Hematopoietic multipotent progenitor cell treated with erythropoietin and hydrocortisone succinate and interleukin-3 and kit ligand, for 6 days (in vitro differentiated cells): Measurements from ENCODE around the gene S100A2.

Source experiments
- DNase-seq: peaks from one replicate; pipeline ENCODE4 v3.0.0-alpha.2; 2015

Gene S100A2

GRCh38 chr1:153543736-153544135, 21.9 kb downstream of the S100A2 start:
- DNase-seq: no peak

DNA sequence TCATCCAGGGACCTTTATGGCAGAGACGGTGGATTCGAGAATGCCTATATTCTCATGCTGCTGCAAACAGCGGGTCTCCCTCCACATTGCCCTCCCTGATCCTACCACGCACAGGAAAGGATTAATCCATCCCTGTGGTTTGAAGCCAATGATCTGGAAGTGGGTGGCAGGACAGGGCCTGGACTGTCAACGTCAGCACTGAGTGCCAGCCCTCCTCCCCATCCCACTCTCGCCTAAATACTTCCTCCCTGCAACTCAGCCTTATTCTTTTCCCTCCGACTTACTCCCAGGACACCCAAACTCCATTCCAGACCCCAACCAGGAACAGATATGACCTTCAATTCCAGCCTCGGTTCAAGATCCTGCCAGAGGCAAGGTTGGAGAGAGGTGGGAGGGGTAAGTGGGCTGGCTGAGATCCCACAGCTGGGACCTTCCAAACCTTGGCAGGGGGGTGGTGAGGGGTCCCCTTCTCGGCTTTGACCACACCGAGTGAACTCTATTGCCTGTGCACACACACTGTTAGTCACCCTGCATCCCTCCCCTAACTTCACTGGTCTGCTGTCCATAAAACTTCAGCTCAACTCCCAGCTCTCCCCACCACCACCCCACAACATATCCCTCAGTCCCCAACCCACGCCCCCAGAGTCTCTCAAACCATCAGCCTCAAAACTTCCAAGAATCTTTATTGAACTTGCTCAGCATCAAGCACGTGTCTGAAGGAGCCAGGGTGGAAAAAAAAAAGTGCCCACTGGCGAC, 22.5 kb downstream of the S100A2 start:
- DNase-seq: no peak

- DNase-seq: no peak
These were observed 23.7 kb downstream of the S100A2 start for GRCh38 chr1:153541641-153542590.

- peak; percentile 69 for DNase-seq
These were observed 25.0 kb downstream of the S100A2 start, which contains the start of gene S100A5 for GRCh38 chr1:153540394-153541361. S100A5 (minus strand) TSS chr1:153540934; CDS start chr1:153540191, 743 bp downstream.

DNA sequence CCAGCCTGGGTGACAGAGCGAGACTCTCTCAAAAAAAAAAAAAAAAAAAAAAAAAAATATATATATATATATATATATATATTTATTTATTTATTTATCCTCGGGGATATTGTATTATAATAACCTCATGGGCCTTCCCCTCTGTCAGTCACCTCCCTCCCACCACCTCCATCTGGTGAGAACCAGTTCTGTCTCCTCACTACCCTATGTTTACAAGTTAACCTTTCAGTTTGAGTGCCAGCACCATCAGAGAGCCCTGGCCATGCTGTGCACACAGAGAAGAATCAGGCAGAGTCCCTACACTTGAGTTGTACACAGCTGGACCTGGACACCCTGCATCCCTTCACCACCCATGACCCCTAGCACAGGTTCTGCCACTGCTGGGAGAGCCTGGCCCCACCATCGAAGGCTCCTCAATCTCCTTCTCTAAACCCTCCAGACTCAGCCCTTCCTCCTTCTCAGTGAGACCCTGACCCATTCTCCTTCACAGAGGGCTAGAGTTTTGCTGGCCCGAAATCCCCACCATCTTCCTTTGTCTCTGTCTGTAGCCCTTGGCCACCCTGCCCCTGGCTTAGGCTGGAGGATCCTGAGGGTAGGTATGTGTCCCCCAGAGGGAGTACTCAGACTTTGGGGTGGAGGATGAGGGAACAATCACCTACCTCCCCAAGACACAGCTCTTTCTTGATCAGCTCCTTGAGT, 26.1 kb downstream of the S100A2 start:
- no peak for DNase-seq

GRCh38 chr1:153538315-153538821, 27.3 kb downstream of the S100A2 start:
- no peak for DNase-seq

GRCh38 chr1:153537376-153537730, 28.3 kb downstream of the S100A2 start:
- DNase-seq: no peak

DNA sequence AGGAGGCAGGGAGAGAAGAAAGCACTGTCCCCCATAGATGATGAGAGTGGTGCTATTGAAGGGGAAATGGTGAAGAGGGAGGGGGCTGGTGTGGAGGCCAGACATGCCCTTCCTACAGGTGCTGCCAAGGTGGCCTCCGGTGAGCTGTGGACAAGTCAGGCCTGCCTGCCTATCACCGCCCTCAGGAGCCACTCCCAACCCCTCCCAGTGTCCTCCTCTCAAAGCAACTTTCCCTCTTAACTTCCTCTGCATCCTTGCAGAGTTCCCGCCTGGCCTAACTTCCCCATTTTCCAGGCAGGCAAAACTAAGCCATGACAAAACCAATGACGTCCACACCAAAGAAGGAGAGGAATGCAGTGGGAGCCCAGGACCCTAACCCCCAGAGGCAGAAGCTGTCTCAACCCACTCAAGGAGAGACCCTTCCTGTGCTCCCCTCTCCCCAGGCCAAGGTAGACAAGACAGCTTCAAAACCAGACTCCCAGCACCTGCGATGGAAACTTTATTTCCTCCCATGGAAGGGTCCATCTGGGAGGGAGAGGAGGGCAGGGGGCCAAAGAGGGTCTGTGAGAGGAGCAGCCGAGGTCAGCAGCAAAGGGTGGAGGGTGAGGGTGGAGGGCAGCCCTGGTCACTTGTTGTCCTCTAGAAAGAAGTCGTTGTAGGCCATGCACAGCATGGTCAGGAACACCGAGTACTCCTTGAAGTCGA, 28.8 kb downstream of the S100A2 start:
- no peak for DNase-seq

GRCh38 chr1:153536012-153536670, 29.5 kb downstream of the S100A2 start:
- DNase-seq: peak; percentile 96

DNA sequence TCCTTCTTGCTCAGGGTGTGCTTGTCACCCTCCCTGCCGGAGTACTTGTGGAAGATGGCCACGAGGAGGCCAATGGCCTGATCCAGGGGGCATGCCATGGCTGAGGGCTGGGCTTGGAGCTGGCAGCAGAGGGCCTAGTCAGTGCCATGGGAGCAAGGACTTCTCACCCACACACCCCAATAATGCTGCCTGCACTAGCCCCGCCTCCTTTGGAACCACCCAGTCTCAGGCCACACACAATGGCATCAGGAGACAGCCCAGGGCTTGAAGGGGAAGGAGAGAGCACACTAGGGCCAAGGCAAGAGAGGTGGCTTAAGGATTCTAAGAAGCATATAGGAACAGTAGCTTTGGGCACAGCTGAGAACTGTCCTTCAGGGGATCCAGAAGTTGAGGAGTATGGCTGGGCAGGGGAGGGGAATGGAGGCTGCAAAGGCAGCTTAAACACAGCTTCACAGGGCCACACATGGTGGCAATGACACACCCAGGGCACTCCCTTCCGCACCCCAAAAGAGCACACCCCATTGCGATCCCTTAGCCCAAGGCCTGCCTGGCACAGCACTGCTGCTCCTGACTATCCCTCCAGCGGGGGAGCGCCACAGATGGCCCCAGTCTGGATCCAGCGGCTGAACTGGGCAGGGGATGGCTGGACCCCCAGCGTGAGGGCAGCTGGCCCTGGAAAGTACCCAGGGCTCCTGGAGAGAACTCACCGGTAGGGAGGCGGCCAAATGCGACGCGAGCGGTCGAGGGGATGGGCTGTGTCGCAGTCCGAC, 30.2 kb downstream of the S100A2 start, which contains the start of gene S100A6:
S100A6 (minus strand) TSS at position 750 of the 770 bp plus-strand sequence; CDS start at position 98, 652 bp downstream.
- peak; percentile 87 for DNase-seq

GRCh38 chr1:153534925-153535241, 30.8 kb downstream of the S100A2 start:
- no peak for DNase-seq

DNA sequence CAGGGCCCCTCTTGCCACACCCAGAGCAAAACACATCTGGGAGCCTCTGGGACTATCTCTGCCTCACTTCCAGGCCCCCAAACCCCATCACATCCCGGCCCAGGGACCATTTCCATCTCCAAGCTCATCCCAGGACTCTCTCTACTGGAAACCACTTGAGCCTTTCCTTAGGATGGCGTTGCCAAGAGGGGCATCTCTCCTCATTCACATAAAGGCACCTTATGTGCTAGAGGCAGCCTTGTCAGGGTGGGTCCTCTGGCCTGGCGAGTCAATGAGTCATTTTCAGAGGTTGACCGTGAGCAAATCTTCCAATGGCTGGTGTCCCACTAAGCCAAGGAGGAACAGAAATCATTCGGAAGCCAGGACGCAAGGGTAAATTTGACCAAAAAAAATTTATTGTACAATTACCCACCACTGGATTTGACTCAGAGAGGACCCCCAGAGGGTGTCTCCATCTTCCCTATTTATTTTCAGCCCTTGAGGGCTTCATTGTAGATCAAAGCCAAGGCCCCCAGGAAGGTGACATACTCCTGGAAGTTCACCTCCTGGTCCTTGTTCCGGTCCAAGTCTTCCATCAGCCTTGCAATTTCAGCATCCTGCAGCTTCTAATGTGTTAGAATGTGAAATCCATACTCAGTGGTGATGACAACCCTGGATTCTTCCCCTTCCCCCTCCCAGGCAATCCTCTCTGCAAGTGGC, 31.3 kb downstream of the S100A2 start:
- no peak for DNase-seq

DNA sequence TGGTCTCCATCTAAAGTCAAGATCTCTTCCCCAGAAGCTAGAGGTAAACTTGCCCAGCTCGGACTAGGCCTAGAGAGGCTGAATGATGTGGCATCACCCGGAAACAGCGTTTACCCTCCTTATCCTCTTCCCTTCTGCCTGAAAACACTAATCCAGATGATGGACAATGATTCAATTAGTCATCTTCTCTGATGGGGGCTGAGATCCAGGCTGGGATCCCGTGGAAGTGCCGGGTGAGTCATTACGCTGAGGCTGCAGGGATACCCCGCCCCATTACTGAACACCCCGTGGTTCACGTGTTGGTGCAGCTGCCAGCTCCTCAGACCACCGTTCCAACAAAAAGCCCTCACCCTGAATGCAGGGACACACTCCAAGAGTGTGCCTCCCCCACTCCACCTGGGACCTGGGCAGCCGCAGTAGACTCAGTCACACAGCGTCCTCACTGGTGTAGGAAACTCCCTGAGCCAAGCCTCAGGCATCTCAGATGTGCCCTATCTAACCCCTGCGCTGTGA, 31.9 kb downstream of the S100A2 start:
- peak; percentile 63 for DNase-seq

- DNase-seq: peak; percentile 94
These were observed 32.7 kb downstream of the S100A2 start for GRCh38 chr1:153532769-153533599.

DNA sequence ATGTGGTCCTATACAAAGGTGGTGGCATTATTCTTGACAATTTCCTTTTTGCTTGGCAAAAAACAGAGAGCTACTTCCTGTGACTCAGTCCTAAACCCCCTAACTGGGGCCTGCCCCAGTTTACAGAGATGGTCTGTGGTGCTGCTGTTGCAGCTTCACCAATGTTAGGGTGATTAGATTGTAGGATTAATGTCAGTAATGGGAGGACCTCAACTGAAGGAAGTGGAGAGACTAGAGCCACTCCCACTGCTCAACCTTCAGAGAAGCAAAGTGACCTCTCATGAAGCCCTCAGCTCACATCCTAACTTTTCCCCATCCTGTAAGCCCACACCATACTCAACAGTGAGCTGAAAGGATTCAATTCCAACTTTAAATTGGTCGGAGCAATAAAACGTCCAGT, 33.5 kb downstream of the S100A2 start:
- peak; percentile 94 for DNase-seq

DNA sequence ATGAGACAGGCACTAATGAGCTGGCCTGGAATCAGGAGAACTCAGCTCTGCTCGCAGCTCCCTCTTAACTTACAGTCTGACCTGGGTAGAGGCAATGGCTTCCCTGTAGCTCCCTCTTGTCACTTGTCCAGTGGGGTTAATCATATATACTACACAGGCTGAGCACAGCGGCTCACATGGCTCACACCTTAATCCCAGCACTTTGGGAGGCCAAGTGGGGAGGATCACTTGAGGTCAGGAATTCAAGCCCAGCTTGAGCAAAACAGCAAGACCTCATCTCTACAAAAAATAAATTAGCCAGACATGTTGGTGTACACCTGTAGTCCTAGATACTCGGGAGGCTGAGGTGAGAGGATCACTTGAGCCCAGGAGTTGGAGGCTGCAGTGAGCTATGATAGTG, 34.0 kb downstream of the S100A2 start:
- DNase-seq: no peak

DNA sequence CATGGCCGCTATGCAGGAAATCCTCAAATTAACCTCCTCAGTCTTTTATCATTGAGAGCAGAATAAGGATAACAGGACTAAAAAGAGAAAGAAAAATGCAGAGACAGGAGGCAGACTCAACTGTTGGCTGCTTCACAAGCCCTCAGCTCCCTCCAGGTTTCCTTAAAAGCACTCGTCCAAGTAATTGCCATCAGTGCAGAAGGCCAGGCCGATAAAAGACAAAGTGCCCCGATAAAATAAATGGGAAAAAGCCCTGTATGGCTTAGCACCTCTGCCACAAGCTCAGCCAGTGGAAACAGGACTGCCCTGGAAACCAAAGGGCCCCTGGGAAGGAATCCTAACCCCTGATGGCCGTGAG, 38.0 kb downstream of the S100A2 start:
- DNase-seq: no peak
